Body of pancreas (tissue), 4 donors: Measurements from ENCODE around the gene DNASE1L2. TPM values are rescaled to one million over a fixed set of nuclear protein-coding genes. Genes with fewer than 3 reads are reported as not detected.

ENCODE experiments used
- ATAC-seq: fragments of 150-250 bp; one replicate; pipeline ENCODE4 v1.9.1; 2016
- DNase-seq, 4 donors: peaks; one replicate each; pipeline ENCODE4 v3.0.0-alpha.2; 2019
- H3K27ac ChIP-seq, 4 donors: fragments of 200-600 bp; sonication (generic); 1 replicate in 3 of 4; 2 replicates in 1 of 4; pipeline versions ENCODE4 v1.5.1 to v1.6.1; 2016 to 2019; ENCODE audit warnings: mild to moderate bottlenecking in 1 of 4, mixed read lengths in 1 of 4, moderate library complexity in 1 of 4
- H3K27me3 ChIP-seq, 2 donors: fragments of 200-600 bp; sonication (generic); one replicate each; pipeline ENCODE4 v1.6.0; 2016; ENCODE audit warnings: mild to moderate bottlenecking in 1 of 2
- H3K36me3 ChIP-seq, 2 donors: fragments of 200-600 bp; sonication (generic); replicated peaks in 1 of 2; 2 replicates each; pipeline ENCODE4 v1.5.1; 2016; ENCODE audit warnings: low read depth in 2 of 2; ENCODE audit not compliant: insufficient read depth in 1 of 2
- H3K4me1 ChIP-seq: fragments of 200-600 bp; sonication (generic); one replicate; pipeline ENCODE4 v1.6.0; 2016
- H3K4me3 ChIP-seq, 2 donors: fragments of 200-600 bp; sonication (generic); 1 replicate in 1 of 2; 2 replicates in 1 of 2; pipeline ENCODE4 v1.5.1; 2016 to 2019
- H3K9me3 ChIP-seq, 3 donors: fragments of 200-600 bp; sonication (generic); 1 replicate in 2 of 3; 2 replicates in 1 of 3; pipeline ENCODE4 v1.5.1; 2016
- CTCF ChIP-seq, 7 experiments: fragments of 450-650 bp in 4 of 7; fragments of 200-600 bp in 3 of 7; sonication (generic) in 3 of 7; IDR thresholded peaks; one replicate each; pipeline ENCODE4 v1.5.1; 2016 to 2019; ENCODE audit warnings: antibody characterized with exemption in 7 of 7
- POLR2A ChIP-seq, 3 donors: fragments of 450-650 bp; IDR thresholded peaks; one replicate each; pipeline ENCODE4 v1.6.1; 2016; ENCODE audit warnings: antibody characterized with exemption in 3 of 3, mild to moderate bottlenecking in 2 of 3
- WGBS, 2 donors: methylation state at CpG; one replicate each; pipeline ENCODE4 v1.1.5; 2017; 5-methylcytosine and 5-hydroxymethylcytosine counted together
- intact Hi-C: fragments of 100-400 bp; cut with DNase I; formaldehyde crosslinking; loops from one replicate; pipeline ENCODE4 v1.15.1; 2023
- total RNA-seq, 2 donors: library from RNA; depleted of rRNA; stranded (reverse); fragments of >200 nt; gene quantifications; one replicate each; pipeline ENCODE4 v1.1.0, GENCODE V29; 2016

The DNASE1L2 gene
- total RNA-seq, 2 donors from 2014 or later, result 1.3 TPM; not detected in 1

GRCh38 chr16:2277466-2278271 is 41.4 kb downstream of the DNASE1L2 start:
- no peak for DNase-seq
- TF ChIP-seq CTCF (IDR thresholded peaks at IDR 0.05) (no peak), POLR2A (IDR thresholded peaks at IDR 0.05) (no peak)

GRCh38 chr16:2278272-2278608 is 42.0 kb downstream of the DNASE1L2 start:
- no peak overlapping the region for H3K4me3 ChIP-seq
- TF ChIP-seq POLR2A (IDR thresholded peaks at IDR 0.05) (no peak), CTCF (IDR thresholded peaks at IDR 0.05) (no peak)
- intact Hi-C loops, result no loop called here
- H3K9me3 ChIP-seq, result no peaks in the 10 kb centered on the region
- H3K27ac ChIP-seq, result no peak overlapping the region
- no peak for DNase-seq
- no peaks in the 10 kb centered on the region for H3K4me1 ChIP-seq
- 84 to 88% methylated on average over 8 to 13 of the region's 14 CpGs for WGBS, 2 donors
- no peak for ATAC-seq
- no peaks in the 10 kb centered on the region for H3K36me3 ChIP-seq
- no peaks in the 10 kb centered on the region for H3K27me3 ChIP-seq

More at GRCh38 chr16:2277466-2278271, 41.4 kb downstream of the DNASE1L2 start:
- no peak for ATAC-seq
- no peak overlapping the region for H3K4me3 ChIP-seq
- H3K27ac ChIP-seq, result no peak overlapping the region
- no peaks in the 10 kb centered on the region for H3K4me1 ChIP-seq
- intact Hi-C loops, result no loop called here
- no peaks in the 10 kb centered on the region for H3K9me3 ChIP-seq
- no peaks in the 10 kb centered on the region for H3K27me3 ChIP-seq
- H3K36me3 ChIP-seq, result no peaks in the 10 kb centered on the region
- 89 to 94% methylated on average over 14 to 25 of the region's 25 CpGs for WGBS, 2 donors

- H3K27me3 ChIP-seq, result no peaks in the 10 kb centered on the region
- no peak for DNase-seq
- 77 to 87% methylated on average over 7 to 26 of the region's 26 CpGs for WGBS, 2 donors
- H3K4me1 ChIP-seq, result no peaks in the 10 kb centered on the region
- H3K4me3 ChIP-seq, result no peak overlapping the region
- peaks cover 0 to under 1% of the 10 kb centered on the region in 2 donors for H3K36me3 ChIP-seq
- no peaks in the 10 kb centered on the region for H3K9me3 ChIP-seq
- intact Hi-C loops, result no loop called here
- no peak overlapping the region for H3K27ac ChIP-seq
- no peak for ATAC-seq
- TF ChIP-seq CTCF (IDR thresholded peaks at IDR 0.05) (no peak), POLR2A (IDR thresholded peaks at IDR 0.05) (no peak)
These were observed 42.9 kb downstream of the DNASE1L2 start for GRCh38 chr16:2278956-2279800.

GRCh38 chr16:2280461-2280860 is 44.2 kb downstream of the DNASE1L2 start:
- Histone ChIP-seq H3K9me3 (no peaks in the 10 kb centered on the region), H3K27ac (no peak overlapping the region), H3K4me1 (no peaks in the 10 kb centered on the region), H3K36me3 (peaks cover 0 to 3% of the 10 kb centered on the region in 2 donors), H3K4me3 (no peak overlapping the region), H3K27me3 (no peaks in the 10 kb centered on the region)
- ATAC-seq (no peak), DNase-seq (no peak)
- WGBS, 2 donors, result 95% methylated on average over 8 of the region's 8 CpGs; no CpG with 5 or more reads in 1 of the 2 donors
- intact Hi-C loops, result no loop called here
- TF ChIP-seq POLR2A (IDR thresholded peaks at IDR 0.05) (no peak), CTCF (IDR thresholded peaks at IDR 0.05) (no peak)
